T-helper 1 cell (primary cell): ENCODE results near the gene PTPRA.
"Not testable (repeated sequence)": the region's sequence is repeated elsewhere in the genome, so short reads cannot be mapped to it uniquely, and the experiment has no call there.

Experiments
- DNase-seq, 5 donors: peaks; one replicate each; pipeline ENCODE4 v3.0.0-alpha.2; 2012 to 2020

Gene PTPRA

DNA sequence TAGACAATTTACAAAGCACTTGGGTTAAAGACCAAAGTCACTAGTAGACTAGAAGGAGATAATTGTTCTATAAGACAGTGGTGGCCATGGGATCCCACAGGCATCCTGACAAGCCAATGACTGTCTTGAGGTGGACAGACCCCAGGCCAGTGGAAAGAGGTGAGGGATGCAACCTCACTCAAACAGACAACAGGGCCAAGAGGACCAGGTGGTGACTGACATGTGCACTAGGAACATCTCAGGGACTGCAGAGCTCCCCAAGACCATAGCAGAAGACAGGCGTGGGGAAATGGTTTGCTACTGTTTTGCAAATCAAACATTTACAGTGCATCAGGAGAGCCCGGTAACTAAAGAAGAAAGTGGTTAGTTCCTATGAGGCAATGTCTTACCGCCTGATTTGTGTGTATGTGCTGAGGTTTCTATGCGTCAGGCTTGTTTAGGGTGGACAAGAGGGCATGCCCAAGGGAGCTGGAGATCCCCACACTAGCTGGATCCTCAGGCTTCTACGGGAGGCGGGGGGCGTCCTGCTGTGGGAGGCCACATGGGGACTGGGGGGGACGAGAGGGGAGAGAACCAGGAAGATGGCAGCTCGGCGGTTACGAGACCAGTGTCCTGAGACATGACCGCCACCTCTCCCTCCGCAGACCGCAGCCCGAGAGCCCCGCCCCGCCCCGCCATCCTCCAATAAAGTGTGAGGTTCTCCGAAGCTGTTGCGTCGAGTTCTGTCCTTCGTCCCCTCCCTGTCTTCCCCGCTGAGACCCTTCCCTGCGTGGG, 171.9 kb downstream of the PTPRA start:
- peak in 3 of 5 donors; percentile 28 to 30 (median 30) for DNase-seq

DNA sequence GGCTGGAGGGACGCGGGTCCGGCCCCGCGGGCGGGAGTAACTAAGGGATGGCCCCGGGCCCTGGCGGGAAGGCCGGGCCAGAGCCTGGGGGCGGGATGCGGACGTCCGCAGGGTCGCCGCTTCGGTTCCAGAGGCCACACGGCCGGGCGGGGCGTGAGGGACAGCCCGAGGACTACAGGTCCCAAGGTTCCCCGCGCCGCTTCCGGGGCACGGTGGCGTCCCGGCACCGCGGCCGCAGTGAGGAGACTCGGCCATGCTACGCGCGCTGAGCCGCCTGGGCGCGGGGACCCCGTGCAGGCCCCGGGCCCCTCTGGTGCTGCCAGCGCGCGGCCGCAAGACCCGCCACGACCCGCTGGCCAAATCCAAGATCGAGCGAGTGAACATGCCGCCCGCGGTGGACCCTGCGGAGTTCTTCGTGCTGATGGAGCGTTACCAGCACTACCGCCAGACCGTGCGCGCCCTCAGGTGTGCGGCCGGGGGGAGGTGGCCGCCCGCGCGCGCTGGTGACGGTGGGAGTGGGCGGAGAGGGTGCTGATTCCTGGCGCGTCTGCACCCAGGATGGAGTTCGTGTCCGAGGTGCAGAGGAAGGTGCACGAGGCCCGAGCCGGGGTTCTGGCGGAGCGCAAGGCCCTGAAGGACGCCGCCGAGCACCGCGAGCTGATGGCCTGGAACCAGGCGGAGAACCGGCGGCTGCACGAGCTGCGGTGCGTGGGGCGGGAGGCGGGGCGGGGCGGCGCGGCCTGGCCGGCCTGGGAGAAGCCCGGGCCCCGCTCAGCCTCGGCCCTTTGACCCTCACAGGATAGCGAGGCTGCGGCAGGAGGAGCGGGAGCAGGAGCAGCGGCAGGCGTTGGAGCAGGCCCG, 172.8 kb downstream of the PTPRA start, which contains the start of gene MRPS26:
Gene MRPS26, plus strand, starts transcription at position 237 of the 861 bp plus-strand sequence. Its CDS starts 17 bp downstream, at position 254.
- peak; percentile 51 to 87 (median 69) for DNase-seq

DNA sequence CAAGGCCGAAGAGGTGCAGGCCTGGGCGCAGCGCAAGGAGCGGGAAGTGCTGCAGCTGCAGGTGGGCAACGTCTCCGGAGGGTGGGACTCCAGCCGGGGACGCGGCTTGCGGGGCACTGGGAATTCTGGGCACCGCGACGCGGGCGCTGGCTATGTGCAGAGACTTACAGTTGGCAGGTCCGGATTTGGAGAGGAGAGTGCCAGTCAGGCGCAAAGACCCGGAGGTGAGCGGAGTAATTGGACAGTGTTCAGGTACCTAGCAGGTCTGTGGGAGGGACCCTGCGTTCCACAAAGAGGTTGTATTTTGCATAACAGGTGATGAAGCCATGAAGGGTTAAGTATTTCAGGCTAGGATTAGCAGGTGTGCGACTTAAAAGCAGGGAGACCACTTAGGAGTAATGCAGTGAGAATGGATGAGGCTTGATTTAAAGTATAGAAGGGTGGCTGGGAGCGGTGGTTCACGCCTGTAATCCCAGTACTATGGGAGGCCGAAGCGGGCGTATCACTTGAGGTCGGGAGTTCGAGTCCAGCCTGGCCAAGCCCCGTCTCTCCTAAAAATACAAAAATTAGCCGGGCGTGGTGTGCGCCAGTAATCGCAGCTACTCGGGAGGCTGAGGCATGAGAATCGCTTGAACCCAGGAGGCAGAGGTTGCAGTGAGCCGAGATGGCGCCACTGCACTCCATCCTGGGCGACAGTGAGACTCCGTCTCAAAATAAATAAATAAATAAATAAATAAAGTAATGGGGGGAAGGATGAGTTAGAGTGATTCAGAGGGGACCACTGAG, 173.6 kb downstream of the PTPRA start:
- DNase-seq: peak in 1 of 5 donors; percentile 18

DNA sequence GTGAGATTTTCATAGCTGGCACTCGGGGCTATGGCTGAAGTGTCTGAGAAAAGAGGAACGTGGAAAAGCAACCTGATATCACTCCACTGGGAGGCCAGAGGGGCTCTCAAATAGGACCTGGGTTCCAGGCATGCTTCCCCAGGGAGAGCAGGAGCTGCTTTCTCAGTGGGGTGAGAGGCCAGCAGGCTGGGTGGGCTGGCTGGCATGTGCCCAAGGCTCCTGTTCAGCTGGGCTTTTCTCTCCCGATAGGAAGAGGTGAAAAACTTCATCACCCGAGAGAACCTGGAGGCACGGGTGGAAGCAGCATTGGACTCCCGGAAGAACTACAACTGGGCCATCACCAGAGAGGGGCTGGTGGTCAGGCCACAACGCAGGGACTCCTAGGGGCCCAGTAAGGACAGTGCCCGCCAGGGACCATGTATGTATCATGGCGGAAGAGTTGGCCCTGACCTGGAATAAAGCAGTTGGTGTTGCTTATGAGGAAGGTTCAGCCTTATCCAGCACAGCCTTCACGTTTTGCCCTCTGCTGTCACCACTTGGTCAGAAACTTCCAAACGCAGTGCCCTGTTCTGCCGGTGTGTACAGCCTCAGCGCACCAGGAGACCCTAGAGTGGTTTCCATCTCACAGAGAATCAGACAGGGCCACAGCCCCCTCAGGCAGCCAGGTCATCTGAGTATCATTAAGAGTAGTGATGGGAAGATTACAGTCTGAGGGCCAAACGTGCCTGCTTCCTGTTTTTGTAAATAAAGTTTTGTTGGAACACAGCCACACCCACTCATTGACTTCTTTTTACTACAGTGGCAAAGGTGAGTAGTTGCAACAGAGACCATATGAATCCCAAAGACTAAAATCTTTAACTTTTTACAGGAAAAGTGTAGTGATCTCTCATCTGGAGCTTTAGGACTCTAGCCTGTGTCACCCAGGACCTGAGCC, 174.5 kb downstream of the PTPRA start:
- DNase-seq: no peak

DNA sequence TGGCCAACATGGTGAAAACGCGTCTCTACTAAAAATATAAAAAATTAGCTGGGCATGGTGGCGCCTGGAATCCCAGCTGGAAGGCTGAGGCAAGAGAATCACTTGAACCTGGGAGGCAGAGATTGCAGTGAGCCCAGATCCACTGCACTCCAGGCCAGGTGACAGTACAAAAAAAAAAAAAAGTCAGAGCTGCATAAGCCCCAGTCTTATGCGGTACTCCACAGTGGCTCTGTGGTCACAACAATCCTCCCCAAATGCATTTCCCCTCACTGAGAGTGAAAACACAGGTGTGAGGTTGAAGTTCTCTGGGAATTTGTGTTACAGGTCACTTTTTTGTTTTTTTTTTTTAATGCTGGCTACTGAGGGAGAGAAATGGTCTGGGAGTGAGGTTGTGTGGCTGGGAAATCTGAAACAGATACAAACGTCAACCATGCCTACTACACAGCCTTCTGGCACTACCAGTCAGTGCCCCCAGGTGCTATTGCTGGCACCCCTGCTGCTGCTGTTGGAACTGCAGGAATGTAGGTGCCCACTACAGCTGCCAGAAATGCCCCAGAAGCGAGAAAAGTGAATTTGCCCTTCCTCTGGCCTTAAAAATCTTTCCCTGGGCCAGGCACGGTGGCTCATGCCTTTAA, 178.2 kb downstream of the PTPRA start:
- no peak for DNase-seq

DNA sequence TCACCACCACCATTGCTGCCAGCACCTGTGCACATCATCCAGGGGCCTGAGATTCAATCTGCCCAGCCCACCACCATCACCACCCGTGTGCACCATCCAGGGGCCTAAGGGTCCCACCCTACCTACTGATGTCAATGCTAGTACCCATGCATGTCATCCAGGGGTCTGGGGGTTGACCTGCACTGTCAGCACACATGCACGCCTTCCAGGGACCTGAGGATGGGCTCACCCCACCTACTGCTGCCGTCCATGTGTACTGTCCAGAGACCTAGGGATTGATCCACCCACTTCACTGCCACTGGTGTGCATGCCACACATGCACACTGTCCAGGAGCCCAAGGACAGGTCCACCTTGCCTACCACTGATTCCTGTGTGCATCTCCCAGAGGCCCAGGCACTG, 186.2 kb downstream of the PTPRA start:
- DNase-seq: no peak

DNA sequence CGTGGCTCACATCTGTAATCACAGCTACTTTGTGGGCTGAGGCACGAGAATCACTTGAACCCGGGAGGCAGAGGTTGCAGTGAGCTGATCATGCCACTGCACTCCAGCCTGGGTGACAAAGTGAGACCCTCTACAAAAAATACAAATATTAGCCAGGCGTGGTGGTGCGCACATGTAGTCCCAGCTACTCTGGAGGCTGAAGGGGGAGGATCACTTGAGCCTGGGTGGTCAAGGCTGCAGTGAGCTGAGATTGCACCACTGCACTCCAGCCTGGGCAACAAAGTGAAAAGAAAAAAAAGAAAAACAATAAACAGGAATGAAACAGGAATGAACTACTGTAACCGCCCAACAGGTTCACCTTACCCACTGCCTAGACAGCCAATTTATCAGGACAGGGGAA, 190.8 kb downstream of the PTPRA start:
- not testable (repeated sequence) for DNase-seq

DNA sequence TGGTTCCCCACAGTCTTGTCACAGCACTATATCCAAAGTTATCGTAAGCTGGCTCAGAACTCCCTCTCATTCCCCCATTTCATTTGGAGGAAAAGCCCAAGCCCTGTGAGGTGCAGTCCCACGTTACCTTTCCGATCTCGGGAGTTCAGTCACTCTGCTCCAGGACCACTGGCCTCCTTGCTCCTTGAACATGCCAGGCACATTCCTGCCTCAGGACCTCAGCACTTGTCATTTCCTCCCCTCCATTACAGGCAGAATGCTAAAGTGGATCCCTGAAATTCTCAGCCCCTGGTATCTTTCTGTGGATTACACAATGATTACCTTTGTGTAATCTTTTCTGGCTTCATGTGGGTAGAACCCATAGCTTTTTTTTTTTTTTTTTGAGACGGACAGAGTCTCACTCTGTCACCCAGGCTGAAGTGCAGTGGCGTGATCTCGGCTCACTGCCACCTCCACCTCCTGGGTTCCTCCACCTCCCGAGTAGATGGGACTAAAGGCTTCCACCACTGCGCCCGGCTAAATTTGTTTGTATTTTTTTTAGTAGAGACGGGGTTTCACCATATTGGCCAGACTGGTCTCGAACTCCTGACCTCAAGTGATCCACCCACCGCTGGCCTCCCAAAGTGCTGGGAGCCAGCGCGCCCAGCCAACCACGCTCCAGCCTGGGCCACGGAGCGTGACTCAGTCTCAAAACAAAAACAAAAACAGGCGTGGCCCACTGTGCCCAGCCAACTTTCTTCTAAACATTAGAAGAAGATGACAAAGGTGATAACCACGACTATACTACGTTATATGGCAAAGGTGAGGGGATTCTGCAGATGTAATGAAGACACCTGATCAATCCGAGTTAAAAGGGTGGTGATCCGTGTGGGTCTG, 194.1 kb downstream of the PTPRA start:
- DNase-seq: no peak

DNA sequence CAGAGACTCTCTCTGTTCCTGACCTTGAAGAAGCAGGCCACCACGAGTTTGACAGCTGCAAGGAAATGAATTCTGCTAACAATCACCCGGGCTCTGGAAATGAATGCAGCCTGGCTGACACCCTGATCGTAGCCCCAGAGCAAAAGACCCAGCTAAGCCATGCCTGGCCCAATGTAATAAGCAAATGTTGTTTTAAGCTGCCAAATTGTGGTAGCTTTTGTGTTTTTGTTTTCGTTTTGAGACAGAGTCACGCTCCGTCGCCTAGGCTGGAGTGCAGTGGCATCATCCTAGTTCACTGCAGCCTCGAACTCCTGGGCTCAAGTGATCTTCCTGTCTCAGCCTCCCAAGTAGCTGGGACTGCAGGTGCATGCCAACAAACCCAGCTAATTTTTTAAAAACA, 194.8 kb downstream of the PTPRA start:
- DNase-seq: no peak

DNA sequence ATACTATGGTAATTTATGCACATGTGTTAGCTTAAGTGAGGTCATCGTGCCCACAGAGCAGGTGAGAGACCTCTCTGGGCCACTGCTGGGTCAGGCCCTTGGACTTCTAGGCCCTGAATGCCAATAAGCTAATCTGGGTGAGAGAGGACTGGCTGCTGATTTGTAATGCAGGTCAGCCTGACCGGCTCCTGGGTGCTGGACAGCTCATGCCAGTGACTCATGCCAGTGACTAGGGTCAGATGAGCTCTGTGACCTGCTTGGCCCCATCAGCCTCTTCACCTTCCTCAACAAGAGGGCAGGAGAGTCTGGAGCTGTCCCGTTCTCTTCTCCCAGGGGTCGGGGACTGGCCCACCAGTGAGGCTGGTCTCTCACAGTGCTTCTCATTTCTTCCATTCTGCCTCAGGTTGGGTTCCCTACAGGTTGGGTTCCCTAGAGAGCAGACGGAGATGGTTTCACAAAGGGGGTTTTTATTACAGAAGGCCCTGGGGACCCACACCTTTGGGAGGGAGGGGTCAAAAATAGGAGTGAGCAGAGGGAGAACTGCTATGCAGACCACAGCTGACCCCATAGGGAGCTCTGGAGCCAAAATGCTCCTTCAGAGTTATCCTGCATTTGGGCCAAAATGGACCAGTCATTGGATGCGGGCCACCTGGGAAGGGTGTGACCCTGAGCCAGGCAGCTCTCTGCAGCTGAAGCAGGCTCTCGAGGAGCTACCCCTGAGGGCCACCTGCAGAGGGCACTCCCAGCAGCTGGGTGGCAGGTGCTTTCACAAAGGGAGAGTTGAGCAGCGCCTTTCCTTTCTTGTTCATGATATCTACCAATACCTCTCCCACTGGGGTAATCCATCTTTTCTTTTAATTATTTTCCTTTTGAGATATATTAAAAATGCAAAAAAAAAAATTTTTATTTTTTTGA, 196.0 kb downstream of the PTPRA start:
- DNase-seq: peak in 2 of 5 donors; percentile 36 to 37

DNA sequence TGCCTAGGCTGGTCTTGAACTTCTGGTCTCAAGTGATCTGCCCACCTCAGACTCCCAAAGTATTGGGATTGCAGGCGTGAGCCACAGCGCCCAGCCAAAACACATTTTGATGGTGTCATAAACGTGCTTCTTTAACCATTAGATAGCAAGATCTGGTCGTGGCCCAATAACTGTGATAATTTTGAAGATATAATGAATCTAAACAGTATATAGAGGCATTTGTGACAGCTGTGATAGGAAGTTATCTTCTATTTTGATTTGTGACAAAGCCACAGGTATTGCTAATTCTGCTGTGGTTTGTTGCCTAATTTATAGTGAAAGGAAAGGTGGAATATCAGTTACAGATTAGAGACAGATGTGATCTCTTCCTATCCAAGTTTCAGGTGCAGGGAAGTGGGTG, 197.4 kb downstream of the PTPRA start:
- DNase-seq: no peak

DNA sequence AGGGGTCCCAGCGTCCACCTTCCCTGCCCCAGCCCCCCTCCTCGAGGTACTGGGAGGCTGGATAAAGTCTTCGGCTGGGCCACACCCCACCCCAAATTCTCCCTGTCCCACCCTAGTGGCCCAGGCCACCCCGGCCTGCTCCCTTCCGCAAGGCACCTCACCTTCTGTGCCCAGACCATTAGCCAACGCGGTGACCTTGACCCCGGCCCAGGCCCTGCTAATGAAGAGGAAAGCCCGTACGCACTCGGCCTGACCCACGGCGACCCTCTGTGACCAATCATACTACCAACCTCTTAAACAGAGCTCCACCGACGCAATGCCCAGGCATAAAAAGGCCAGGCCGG, 198.0 kb downstream of the PTPRA start:
- no peak for DNase-seq

DNA sequence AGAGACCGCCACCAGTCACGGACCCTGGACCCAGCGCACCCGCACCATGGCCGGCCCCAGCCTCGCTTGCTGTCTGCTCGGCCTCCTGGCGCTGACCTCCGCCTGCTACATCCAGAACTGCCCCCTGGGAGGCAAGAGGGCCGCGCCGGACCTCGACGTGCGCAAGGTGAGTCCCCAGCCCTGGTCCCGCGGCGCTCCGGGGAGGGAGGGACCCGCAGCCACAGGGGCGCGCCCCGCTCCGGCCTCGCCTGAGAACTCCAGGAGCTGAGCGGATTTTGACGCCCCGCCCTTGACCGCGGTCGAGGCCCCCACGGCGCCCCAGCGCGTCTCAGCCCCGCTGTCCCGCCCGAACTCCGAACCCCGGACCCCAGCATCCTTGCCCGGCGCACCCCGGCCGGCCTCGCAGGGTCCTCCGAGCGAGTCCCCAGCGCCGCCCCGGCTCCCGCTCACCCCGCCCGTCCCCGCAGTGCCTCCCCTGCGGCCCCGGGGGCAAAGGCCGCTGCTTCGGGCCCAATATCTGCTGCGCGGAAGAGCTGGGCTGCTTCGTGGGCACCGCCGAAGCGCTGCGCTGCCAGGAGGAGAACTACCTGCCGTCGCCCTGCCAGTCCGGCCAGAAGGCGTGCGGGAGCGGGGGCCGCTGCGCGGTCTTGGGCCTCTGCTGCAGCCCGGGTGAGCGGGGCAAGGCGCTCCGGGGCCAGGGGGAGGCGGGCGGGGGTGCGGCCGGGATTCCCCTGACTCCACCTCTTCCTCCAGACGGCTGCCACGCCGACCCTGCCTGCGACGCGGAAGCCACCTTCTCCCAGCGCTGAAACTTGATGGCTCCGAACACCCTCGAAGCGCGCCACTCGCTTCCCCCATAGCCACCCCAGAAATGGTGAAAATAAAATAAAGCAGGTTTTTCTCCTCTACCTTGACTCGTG, 198.6 kb downstream of the PTPRA start, which contains the start of gene OXT:
Gene OXT, plus strand, starts transcription at position 11 of the 920 bp plus-strand sequence. Its CDS starts 36 bp downstream, at position 47.
- peak; percentile 61 to 73 (median 69) for DNase-seq

DNA sequence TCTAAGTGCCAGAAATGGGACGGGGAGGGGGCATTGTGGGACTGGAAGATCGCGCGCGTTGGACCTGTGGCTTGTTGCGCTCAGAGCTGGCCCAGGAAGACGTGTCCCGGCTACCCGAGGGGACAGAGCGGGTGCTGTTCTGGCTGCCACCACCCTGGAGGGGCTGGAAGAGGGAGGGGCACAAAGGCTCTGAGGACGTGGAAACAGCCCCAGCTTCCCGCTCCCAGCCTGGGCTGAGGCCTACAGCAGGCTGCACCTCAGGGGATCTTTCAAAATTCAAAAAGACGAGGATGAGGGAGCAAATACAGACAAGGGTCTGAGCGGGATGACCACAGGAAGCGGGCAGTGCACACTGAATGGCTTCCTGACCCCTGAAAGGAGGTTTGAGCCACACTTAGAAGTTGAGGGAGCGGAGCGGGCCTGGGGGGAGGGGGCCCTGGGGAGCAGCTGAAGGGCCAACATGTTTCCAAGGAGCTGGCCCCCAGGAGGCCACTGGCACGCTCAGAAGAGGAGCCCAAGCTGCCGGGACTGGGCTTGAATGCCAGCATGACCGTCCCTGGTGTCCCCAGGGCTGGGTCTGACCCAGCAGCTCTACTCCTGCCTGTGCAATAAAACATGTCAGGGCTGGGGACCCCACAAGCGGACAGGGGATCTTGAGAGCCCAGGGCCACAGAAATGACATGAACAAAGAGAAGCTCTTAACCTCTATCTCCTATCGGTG, 199.4 kb downstream of the PTPRA start:
- no peak for DNase-seq

DNA sequence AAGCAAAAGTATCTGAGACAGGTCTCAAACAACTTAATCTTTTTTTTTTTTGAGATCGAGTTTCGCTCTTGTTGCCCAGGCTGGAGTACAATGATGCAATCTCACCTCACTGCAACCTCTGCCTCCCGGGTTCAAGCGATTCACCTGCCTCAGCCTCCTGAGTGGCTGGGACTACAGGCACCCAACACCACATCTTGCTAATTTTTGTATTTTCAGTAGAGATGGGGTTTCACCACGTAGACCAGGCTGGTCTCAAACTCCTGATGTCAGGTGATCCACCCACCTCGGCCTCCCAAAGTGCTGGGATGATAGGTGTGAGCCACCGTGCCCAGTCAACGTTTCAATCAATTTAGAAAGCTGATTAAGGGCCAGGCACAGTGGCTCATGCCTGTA, 200.0 kb downstream of the PTPRA start:
- DNase-seq: not testable (repeated sequence)

DNA sequence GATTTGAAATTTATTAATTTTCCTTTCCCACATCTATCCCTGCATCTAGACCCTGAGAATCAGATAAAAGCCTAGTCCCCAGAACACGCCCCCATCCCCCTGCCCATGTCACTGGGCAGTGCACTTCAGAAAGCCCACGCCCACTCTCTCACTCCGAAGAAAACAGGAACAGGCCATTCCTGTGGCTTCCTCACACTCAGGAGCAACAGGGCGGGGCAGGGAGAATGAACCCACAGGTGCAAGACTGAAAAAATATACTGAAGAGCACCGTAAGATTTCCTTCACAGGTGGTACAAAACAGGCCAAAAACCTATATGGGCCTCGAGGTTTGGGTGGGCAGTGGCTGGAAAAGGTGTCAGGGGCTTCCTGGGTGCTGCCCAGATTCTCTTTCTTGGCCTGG, 201.5 kb downstream of the PTPRA start:
- DNase-seq: no peak

DNA sequence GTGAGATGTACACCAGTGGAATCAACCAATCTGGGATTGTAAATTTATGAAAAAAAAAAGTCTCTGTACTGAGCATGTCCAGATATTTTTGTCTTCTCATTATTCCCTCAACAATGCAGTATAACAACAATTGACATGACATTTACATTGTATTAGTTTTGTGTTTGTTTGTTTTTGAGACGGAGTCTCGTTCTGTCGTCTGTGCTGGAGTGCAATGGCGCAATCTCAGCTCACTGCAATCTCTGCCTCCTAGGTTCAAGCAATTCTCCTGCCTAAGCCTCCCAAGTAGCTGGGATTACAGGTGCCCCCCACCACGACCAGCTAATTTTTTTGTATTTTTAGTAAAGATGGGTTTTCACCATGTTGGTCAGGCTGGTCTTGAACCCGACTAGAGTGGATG, 202.0 kb downstream of the PTPRA start:
- not testable (repeated sequence) for DNase-seq
